Measurements from ENCODE around the gene CCDC9B. TPM values are rescaled to one million over a fixed set of nuclear protein-coding genes. Genes with fewer than 3 reads are reported as not detected.

CCDC9B gene
- total RNA-seq, 2 donors from 2014 or later, result 30.1 to 57.1 TPM

- Histone ChIP-seq H3K4me1 (ENCODE audit: control insufficient read depth in 1 of 2, low read depth in 2 of 2) (peaks cover 3 to 18% of the 10 kb centered on the region in 2 donors), H3K27me3 (replicated peaks; ENCODE audit: insufficient read depth) (no peaks in the 10 kb centered on the region), H3K9me3 (no peaks in the 10 kb centered on the region), H3K27ac (no peak overlapping the region), H3K4me3 (no peak overlapping the region), H3K36me3 (no peaks in the 10 kb centered on the region)
- no peak for TF ChIP-seq CTCF (IDR thresholded peaks at IDR 0.05)
- no peak for DNase-seq (ENCODE audit: low spot score)
- ATAC-seq (ENCODE audit: insufficient number of reproducible peaks, low FRiP score, low read depth), result no peak
Measured at GRCh38 chr15:40320409-40320808, 20.3 kb downstream of the CCDC9B start.

GRCh38 chr15:40317580-40317979 lies 23.2 kb downstream of the CCDC9B start:
- H3K4me1 ChIP-seq (ENCODE audit: control insufficient read depth in 1 of 2, low read depth in 2 of 2), result peaks cover 4 to 24% of the 10 kb centered on the region in 2 donors
- ATAC-seq (ENCODE audit: insufficient number of reproducible peaks, low FRiP score, low read depth) (no peak), DNase-seq (ENCODE audit: low spot score) (no peak)
- TF ChIP-seq CTCF (IDR thresholded peaks at IDR 0.05), result no peak
- no peaks in the 10 kb centered on the region for H3K27me3 ChIP-seq (replicated peaks; ENCODE audit: insufficient read depth)
- no peaks in the 10 kb centered on the region for H3K36me3 ChIP-seq
- no peak overlapping the region for H3K27ac ChIP-seq
- H3K9me3 ChIP-seq, result no peaks in the 10 kb centered on the region
- H3K4me3 ChIP-seq, result no peak overlapping the region

GRCh38 chr15:40316931-40317330 lies 23.8 kb downstream of the CCDC9B start:
- no peak for TF ChIP-seq CTCF (IDR thresholded peaks at IDR 0.05)
- no peak for DNase-seq (ENCODE audit: low spot score)
- Histone ChIP-seq H3K27me3 (replicated peaks; ENCODE audit: insufficient read depth) (no peaks in the 10 kb centered on the region), H3K36me3 (no peaks in the 10 kb centered on the region), H3K27ac (no peak overlapping the region), H3K9me3 (no peaks in the 10 kb centered on the region), H3K4me1 (ENCODE audit: control insufficient read depth in 1 of 2, low read depth in 2 of 2) (peaks cover 4 to 18% of the 10 kb centered on the region in 2 donors), H3K4me3 (no peak overlapping the region)
- ATAC-seq (ENCODE audit: insufficient number of reproducible peaks, low FRiP score, low read depth), result no peak

GRCh38 chr15:40314723-40315276 lies 25.9 kb downstream of the CCDC9B start:
- TF ChIP-seq CTCF (IDR thresholded peaks at IDR 0.05), result no peak
- no peak for ATAC-seq (ENCODE audit: insufficient number of reproducible peaks, low FRiP score, low read depth)

GRCh38 chr15:40313531-40314398 lies 27.0 kb downstream of the CCDC9B start:
- DNase-seq (ENCODE audit: low spot score) (no peak), ATAC-seq (ENCODE audit: insufficient number of reproducible peaks, low FRiP score, low read depth) (peak; percentile 35)
- no peaks in the 10 kb centered on the region for H3K27me3 ChIP-seq (replicated peaks; ENCODE audit: insufficient read depth)
- H3K27ac ChIP-seq, result no peak overlapping the region
- no peaks in the 10 kb centered on the region for H3K9me3 ChIP-seq
- H3K4me1 ChIP-seq (ENCODE audit: control insufficient read depth in 1 of 2, low read depth in 2 of 2), result peaks cover 4 to 15% of the 10 kb centered on the region in 2 donors
- TF ChIP-seq CTCF (IDR thresholded peaks at IDR 0.05), result no peak
- no peaks in the 10 kb centered on the region for H3K36me3 ChIP-seq
- no peak overlapping the region for H3K4me3 ChIP-seq

More at GRCh38 chr15:40314723-40315276, 25.9 kb downstream of the CCDC9B start:
- Histone ChIP-seq H3K27me3 (replicated peaks; ENCODE audit: insufficient read depth) (no peaks in the 10 kb centered on the region), H3K36me3 (no peaks in the 10 kb centered on the region), H3K4me3 (no peak overlapping the region), H3K4me1 (ENCODE audit: control insufficient read depth in 1 of 2, low read depth in 2 of 2) (peaks cover 4 to 15% of the 10 kb centered on the region in 2 donors), H3K9me3 (no peaks in the 10 kb centered on the region), H3K27ac (no peak overlapping the region)
- no peak for DNase-seq (ENCODE audit: low spot score)

Data from thoracic aorta (tissue), 2 donors.